ENCODE data around the gene TTC39A.

Gene TTC39A

DNA sequence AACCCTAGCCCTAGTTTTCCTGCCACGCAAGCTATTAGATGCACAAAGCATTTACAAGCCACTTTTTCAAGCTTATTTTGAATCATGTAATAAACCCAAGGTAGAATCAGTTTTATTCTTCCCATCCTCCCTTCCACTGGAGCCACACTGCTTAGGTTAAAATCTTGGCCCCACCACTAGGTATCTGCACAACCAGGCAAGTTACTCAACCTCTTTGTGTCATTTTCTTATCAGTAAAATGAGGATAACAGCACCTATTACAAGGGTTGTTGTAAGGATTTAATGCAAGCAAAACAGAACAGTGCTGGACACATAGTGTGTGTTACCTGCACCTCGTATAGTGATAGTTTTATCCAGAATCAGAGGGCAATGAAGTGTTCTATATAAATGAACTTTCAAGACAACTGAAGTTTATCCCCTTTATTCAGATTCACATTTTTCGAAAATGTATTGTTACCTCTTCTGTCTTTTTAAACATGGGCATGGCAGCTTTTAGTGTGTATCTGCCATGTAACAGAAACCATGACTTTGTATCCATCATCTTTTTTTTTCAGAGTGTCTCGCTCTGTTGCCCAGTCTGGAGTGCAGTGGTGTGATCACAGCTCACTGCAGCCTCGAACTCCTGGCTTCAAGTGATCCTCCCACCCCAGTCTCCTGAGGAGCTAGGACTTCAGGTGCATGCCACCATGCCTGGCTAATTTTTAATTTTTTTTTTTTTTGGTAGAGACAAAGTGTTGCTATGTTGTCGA is 17.2 kb upstream of the TTC39A start:
- H2BK12ac ChIP-seq (ENCODE audit: low read length): no peak overlapping the region
- no CpG with 5 or more reads among the region's 6 CpGs for WGBS, 2 donors (ENCODE audit: extremely low coverage in 2 of 2, insufficient read length in 2 of 2, insufficient replicate concordance in 1 of 2)
- no peak for DNase-seq (ENCODE audit: low spot score)
- H2BK15ac ChIP-seq (ENCODE audit: low read length): no peak overlapping the region
- H3K9me3 ChIP-seq (replicated peaks in 1 of 2; ENCODE audit: control insufficient read depth in 2 of 2, insufficient read depth in 1 of 2, low read depth in 1 of 2, low read length in 2 of 2): no peaks in the 10 kb centered on the region
- H3K4me3 ChIP-seq (ENCODE audit: low read length in 2 of 2): no peak overlapping the region
- no peak overlapping the region for H3K4me2 ChIP-seq (ENCODE audit: insufficient read depth, low read length, poor library complexity, severe bottlenecking)
- no peak overlapping the region for H2AFZ ChIP-seq (ENCODE audit: low read length)
- no peak overlapping the region for H3K14ac ChIP-seq (ENCODE audit: low read length)
- H2AK5ac ChIP-seq (ENCODE audit: low read depth, low read length): no peak overlapping the region
- H3K9ac ChIP-seq (ENCODE audit: low read depth, low read length, poor library complexity): no peak overlapping the region
- no peaks in the 10 kb centered on the region for H3K36me3 ChIP-seq (replicated peaks in 1 of 2; ENCODE audit: control insufficient read depth in 2 of 2, insufficient read depth in 2 of 2, low read length in 2 of 2)
- H4K91ac ChIP-seq (ENCODE audit: low read depth, low read length, poor library complexity): no peak overlapping the region
- no peak overlapping the region for H4K8ac ChIP-seq (ENCODE audit: low read depth, low read length)
- H3K27me3 ChIP-seq (ENCODE audit: control insufficient read depth in 3 of 3, insufficient read depth in 3 of 3, low read depth in 1 of 3, low read length in 3 of 3): peaks cover 5 to 39% (median 27%) of the 10 kb centered on the region in 3 experiments
- H3K79me1 ChIP-seq (ENCODE audit: low read depth, low read length): no peaks in the 10 kb centered on the region
- no peak overlapping the region for H3K27ac ChIP-seq (replicated peaks; ENCODE audit: low read length)
- H3K4me1 ChIP-seq (ENCODE audit: control insufficient read depth in 2 of 2, insufficient read depth in 1 of 2, low read depth in 1 of 2, low read length in 2 of 2): no peaks in the 10 kb centered on the region
- H2BK5ac ChIP-seq (ENCODE audit: low read length): no peak overlapping the region
- no peak overlapping the region for H3K4ac ChIP-seq (ENCODE audit: low read length)
- H2BK120ac ChIP-seq (ENCODE audit: low read depth, low read length): no peak overlapping the region
- no peak overlapping the region for H3K18ac ChIP-seq (ENCODE audit: low read length)
- H3K23ac ChIP-seq (ENCODE audit: low read depth, low read length, poor library complexity): no peak overlapping the region

DNA sequence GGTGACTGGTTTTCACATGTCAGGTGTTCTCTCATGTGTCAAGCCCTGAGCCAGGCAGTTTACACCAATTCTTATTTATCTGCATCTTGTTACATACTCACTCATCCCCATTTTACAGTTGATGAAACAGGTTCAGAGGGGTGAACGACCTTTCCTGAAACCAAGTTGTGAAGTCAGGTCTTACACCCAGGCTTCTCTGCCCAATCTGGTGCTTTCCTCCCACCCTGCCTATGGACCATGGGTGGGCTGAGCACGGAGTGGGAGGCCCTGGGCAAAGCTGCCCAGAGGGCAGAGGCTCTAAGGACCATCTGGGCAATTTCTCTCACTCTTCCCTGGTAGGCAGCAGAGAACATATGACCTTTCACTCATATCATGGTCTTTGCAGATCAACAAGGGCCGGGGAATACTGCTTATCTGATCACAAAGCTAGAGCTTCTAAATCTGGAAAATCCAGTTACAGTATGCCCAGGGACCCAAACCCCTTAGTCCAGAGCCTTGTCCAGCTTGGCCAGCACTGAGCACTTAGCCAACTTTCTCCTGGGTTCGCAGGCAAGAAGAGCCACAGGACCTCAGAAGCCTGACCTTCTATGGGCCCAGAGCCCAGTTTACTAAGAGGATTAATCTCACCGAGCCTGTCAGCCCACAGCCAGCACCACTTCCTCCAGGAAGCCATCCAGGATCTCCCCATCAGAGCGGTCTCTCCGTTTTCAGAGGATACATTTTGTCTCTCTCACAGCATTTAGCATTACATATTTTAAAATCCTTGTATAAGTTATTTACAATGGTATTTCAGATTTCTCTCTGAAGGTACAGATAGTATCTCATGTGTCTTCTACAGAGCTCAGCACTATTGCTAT is 16.0 kb upstream of the TTC39A start:
- H3K4me2 ChIP-seq (ENCODE audit: insufficient read depth, low read length, poor library complexity, severe bottlenecking): no peak overlapping the region
- H2AFZ ChIP-seq (ENCODE audit: low read length): no peak overlapping the region
- no peak overlapping the region for H3K23ac ChIP-seq (ENCODE audit: low read depth, low read length, poor library complexity)
- no peak overlapping the region for H2BK120ac ChIP-seq (ENCODE audit: low read depth, low read length)
- no peak overlapping the region for H4K8ac ChIP-seq (ENCODE audit: low read depth, low read length)
- no peak overlapping the region for H2AK5ac ChIP-seq (ENCODE audit: low read depth, low read length)
- H3K18ac ChIP-seq (ENCODE audit: low read length): no peak overlapping the region
- no peak overlapping the region for H3K14ac ChIP-seq (ENCODE audit: low read length)
- no peak overlapping the region for H3K4me3 ChIP-seq (ENCODE audit: low read length in 2 of 2)
- no CpG with 5 or more reads among the region's 7 CpGs for WGBS, 2 donors (ENCODE audit: extremely low coverage in 2 of 2, insufficient read length in 2 of 2, insufficient replicate concordance in 1 of 2)
- H3K9ac ChIP-seq (ENCODE audit: low read depth, low read length, poor library complexity): no peak overlapping the region
- DNase-seq (ENCODE audit: low spot score): no peak
- no peaks in the 10 kb centered on the region for H3K79me1 ChIP-seq (ENCODE audit: low read depth, low read length)
- H3K27ac ChIP-seq (replicated peaks; ENCODE audit: low read length): no peak overlapping the region
- no peak overlapping the region for H2BK15ac ChIP-seq (ENCODE audit: low read length)
- no peak overlapping the region for H3K4ac ChIP-seq (ENCODE audit: low read length)
- no peaks in the 10 kb centered on the region for H3K36me3 ChIP-seq (replicated peaks in 1 of 2; ENCODE audit: control insufficient read depth in 2 of 2, insufficient read depth in 2 of 2, low read length in 2 of 2)
- H4K91ac ChIP-seq (ENCODE audit: low read depth, low read length, poor library complexity): no peak overlapping the region
- H3K4me1 ChIP-seq (ENCODE audit: control insufficient read depth in 2 of 2, insufficient read depth in 1 of 2, low read depth in 1 of 2, low read length in 2 of 2): no peaks in the 10 kb centered on the region
- H2BK12ac ChIP-seq (ENCODE audit: low read length): no peak overlapping the region
- H2BK5ac ChIP-seq (ENCODE audit: low read length): no peak overlapping the region
- H3K9me3 ChIP-seq (replicated peaks in 1 of 2; ENCODE audit: control insufficient read depth in 2 of 2, insufficient read depth in 1 of 2, low read depth in 1 of 2, low read length in 2 of 2): no peaks in the 10 kb centered on the region
- H3K27me3 ChIP-seq (ENCODE audit: control insufficient read depth in 3 of 3, insufficient read depth in 3 of 3, low read depth in 1 of 3, low read length in 3 of 3): peaks cover 5 to 45% (median 27%) of the 10 kb centered on the region in 3 experiments

DNA sequence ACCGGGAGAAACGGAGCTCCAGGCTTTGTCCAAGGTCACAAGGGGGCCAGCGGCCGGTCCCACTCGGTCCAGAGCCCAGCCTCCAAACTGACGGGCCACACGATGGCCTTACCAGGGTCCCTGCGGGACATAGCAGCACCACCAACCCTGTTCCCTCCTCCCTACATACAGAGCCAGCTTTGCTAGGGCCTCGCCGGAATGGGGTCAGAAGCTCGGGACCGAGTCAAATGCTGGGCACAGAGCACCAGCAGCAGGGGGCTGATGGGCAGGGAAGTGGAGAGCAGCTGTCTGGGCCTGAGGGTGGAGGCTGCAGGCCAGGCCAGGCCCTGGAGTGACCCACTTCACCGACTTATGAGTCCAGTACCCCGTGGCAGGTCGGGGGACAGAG is 14.9 kb upstream of the TTC39A start:
- H2BK15ac ChIP-seq (ENCODE audit: low read length): no peak overlapping the region
- H3K18ac ChIP-seq (ENCODE audit: low read length): no peak overlapping the region
- H2AK5ac ChIP-seq (ENCODE audit: low read depth, low read length): no peak overlapping the region
- H3K9ac ChIP-seq (ENCODE audit: low read depth, low read length, poor library complexity): no peak overlapping the region
- H3K9me3 ChIP-seq (replicated peaks in 1 of 2; ENCODE audit: control insufficient read depth in 2 of 2, insufficient read depth in 1 of 2, low read depth in 1 of 2, low read length in 2 of 2): no peaks in the 10 kb centered on the region
- no peak overlapping the region for H2BK12ac ChIP-seq (ENCODE audit: low read length)
- WGBS, 2 donors (ENCODE audit: extremely low coverage in 2 of 2, insufficient read length in 2 of 2, insufficient replicate concordance in 1 of 2): no CpG with 5 or more reads among the region's 15 CpGs
- no peak overlapping the region for H3K14ac ChIP-seq (ENCODE audit: low read length)
- no peak overlapping the region for H3K4ac ChIP-seq (ENCODE audit: low read length)
- DNase-seq (ENCODE audit: low spot score): no peak
- no peak overlapping the region for H2BK5ac ChIP-seq (ENCODE audit: low read length)
- H3K27ac ChIP-seq (replicated peaks; ENCODE audit: low read length): no peak overlapping the region
- no peaks in the 10 kb centered on the region for H3K79me1 ChIP-seq (ENCODE audit: low read depth, low read length)
- H3K36me3 ChIP-seq (replicated peaks in 1 of 2; ENCODE audit: control insufficient read depth in 2 of 2, insufficient read depth in 2 of 2, low read length in 2 of 2): no peaks in the 10 kb centered on the region
- peaks cover 5 to 47% (median 27%) of the 10 kb centered on the region in 3 experiments for H3K27me3 ChIP-seq (ENCODE audit: control insufficient read depth in 3 of 3, insufficient read depth in 3 of 3, low read depth in 1 of 3, low read length in 3 of 3)
- no peaks in the 10 kb centered on the region for H3K4me1 ChIP-seq (ENCODE audit: control insufficient read depth in 2 of 2, insufficient read depth in 1 of 2, low read depth in 1 of 2, low read length in 2 of 2)
- no peak overlapping the region for H2AFZ ChIP-seq (ENCODE audit: low read length)
- H4K8ac ChIP-seq (ENCODE audit: low read depth, low read length): no peak overlapping the region
- H3K4me3 ChIP-seq (ENCODE audit: low read length in 2 of 2): no peak overlapping the region
- no peak overlapping the region for H4K91ac ChIP-seq (ENCODE audit: low read depth, low read length, poor library complexity)
- H3K23ac ChIP-seq (ENCODE audit: low read depth, low read length, poor library complexity): no peak overlapping the region
- H2BK120ac ChIP-seq (ENCODE audit: low read depth, low read length): no peak overlapping the region
- H3K4me2 ChIP-seq (ENCODE audit: insufficient read depth, low read length, poor library complexity, severe bottlenecking): no peak overlapping the region

Measured in neuronal stem cell (in vitro differentiated cells).